Keratinocyte (primary cell): ENCODE measurements around the gene SLC32A1.

ENCODE experiments used
- EZH2 ChIP-seq: IDR thresholded peaks from one replicate; pipeline ENCODE4 v1.6.1; 2012; ENCODE audit warnings: inconsistent platforms, mild to moderate bottlenecking, low read length, moderate library complexity
- TF ChIP-seq, protein P1 (sequence below), 3 experiments: IDR thresholded peaks in 1 of 3; conservative IDR thresholded peaks in 1 of 3; optimal IDR thresholded peaks in 1 of 3; 2 replicates in 2 of 3; 3 replicates in 1 of 3; pipeline versions ENCODE3 to v1.5.1; 2011; ENCODE audit warnings: low read length in 3 of 3, mild to moderate bottlenecking in 3 of 3, moderate library complexity in 2 of 3, control low read depth in 1 of 3, inconsistent platforms in 1 of 3; ENCODE audit not compliant: insufficient read depth in 2 of 3; ENCODE audit errors: extremely low read depth in 1 of 3

DNA sequence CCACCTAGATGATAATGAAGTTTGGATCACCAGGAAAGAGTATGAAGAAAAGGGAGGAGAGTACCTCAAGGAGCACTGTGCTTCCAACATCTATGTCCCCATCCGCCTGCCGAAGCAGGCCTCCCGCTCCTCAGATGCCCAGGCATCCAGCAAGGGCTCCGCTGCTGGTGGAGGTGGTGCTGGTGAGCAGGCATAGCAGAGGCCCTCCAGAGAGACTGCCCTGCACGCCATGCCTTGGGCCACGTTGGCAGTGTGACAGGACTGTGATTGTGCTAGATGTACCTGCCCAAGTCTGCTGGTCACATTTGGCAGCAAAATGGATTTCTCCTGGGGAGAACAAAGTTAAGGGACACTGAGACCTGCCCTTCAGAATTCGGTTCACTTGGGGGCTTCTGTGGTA, 47.3 kb downstream of the SLC32A1 start:
- TF ChIP-seq EZH2: no peak
- TF ChIP-seq, protein P1, sequence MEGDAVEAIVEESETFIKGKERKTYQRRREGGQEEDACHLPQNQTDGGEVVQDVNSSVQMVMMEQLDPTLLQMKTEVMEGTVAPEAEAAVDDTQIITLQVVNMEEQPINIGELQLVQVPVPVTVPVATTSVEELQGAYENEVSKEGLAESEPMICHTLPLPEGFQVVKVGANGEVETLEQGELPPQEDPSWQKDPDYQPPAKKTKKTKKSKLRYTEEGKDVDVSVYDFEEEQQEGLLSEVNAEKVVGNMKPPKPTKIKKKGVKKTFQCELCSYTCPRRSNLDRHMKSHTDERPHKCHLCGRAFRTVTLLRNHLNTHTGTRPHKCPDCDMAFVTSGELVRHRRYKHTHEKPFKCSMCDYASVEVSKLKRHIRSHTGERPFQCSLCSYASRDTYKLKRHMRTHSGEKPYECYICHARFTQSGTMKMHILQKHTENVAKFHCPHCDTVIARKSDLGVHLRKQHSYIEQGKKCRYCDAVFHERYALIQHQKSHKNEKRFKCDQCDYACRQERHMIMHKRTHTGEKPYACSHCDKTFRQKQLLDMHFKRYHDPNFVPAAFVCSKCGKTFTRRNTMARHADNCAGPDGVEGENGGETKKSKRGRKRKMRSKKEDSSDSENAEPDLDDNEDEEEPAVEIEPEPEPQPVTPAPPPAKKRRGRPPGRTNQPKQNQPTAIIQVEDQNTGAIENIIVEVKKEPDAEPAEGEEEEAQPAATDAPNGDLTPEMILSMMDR (optimal IDR thresholded peaks at IDR 0.05 in 1 of 3, IDR thresholded peaks at IDR 0.05 in 1 of 3, conservative IDR thresholded peaks at IDR 0.05 in 1 of 3; ENCODE audit: extremely low read depth in 1 of 3, insufficient read depth in 2 of 3, low read length in 3 of 3): no peak
